NCI-H446 treated with DMSO at 0.1 percent for 48 hours (cell line): ENCODE measurements around the gene CCDC40.

Experiments used
- DNase-seq: peaks from one replicate; lab custom pipeline; 2025; lab: John Stamatoyannopoulos, UW

The CCDC40 gene

DNA sequence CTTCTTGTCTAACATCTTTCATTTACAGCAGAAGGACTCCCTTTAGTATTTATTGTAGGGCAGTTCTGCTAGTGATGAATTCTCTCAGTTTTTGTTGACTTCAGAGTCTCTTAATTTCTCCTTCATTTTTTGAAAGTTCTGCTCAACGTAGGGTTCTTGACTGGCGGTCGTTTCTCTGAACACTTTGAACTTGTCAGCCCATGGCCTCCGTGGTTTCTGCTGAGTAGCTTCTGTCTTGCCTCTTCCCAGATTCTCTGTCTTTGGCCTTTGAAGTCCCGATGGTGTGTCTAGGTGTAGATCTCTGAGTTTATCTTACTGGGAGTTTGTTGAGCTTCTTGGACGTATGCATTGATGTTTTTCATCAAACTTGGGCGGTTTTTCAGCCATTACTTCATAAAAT lies 78.3 kb downstream of the CCDC40 start:
- DNase-seq, result no peak

DNA sequence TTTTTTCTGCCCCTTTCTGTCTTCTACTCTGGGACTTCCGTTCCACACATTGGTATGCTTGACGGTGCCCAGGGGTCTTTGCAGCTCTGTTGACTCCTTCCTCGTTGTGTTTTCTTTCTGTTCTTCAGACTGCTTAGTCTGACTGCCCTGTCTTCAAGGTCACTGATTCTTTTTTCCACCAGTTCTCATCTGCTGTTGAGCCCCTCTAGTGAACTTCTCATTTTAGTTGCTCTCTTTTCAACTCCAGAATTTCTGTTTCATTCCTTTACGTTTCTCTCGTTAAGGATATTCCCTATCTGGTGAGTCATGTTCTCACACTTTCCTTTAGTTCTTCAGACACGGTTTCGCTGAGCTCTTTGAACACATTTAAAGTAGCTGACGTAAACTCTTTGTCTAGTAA lies 78.7 kb downstream of the CCDC40 start:
- DNase-seq, result no peak

DNA sequence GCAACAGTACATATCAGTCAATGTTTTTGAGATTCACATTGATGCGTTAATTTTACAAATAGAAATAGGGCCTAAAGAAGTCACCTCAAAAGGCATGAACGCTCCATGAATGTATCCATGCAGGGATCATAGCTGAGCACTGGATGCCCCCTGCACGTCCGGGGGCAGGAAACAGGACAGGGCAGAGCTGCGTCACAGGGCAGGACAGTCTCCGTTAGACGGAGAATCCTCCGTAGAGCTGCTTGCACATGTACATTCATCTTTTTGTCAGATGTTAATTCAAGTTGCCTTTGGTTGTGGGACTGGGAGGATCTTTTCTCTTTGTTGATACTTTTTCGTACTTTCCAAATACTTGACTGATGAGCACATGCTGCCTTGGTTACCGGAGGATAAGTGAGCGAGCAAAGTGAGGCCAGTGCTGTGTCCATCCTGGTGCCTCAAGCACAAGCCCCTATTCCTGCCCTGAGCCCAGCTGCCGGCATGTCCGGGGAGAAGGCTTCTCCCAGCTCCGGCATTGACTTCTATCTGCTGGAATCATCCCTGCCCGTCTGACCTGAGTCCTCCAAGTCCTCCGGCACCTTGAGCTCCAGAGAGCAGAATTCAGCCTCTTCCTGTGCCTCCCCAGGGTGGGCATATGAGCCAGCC lies 80.0 kb downstream of the CCDC40 start:
- no peak for DNase-seq

GRCh38 chr17:80116921-80117380 lies 80.5 kb downstream of the CCDC40 start:
- DNase-seq, result no peak

- DNase-seq, result no peak
These were observed 81.3 kb downstream of the CCDC40 start for GRCh38 chr17:80117491-80118401.

GRCh38 chr17:80118601-80119270 lies 82.3 kb downstream of the CCDC40 start:
- DNase-seq, result no peak

DNA sequence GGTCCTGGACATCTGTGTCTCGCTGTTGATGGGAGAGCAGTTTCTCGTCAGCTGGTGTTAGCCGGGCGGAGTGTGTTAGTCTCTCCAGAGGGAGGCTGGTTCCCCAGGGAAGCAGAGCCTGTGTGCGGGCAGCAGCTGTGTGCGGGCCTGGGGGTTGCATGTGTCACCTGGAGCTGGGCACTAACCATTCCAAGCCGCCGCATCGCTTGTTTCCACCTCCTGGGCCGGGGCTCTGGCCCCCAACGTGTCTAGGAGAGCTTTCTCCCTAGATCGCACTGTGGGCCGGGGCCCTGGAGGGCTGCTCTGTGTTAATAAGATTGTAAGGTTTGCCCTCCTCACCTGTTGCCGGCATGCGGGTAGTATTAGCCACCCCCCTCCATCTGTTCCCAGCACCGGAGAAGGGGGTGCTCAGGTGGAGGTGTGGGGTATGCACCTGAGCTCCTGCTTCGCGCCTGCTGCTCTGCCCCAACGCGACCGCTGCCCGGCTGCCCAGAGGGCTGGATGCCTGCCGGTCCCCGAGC lies 82.9 kb downstream of the CCDC40 start:
- DNase-seq, result no peak

GRCh38 chr17:80119839-80120238 lies 83.4 kb downstream of the CCDC40 start:
- no peak for DNase-seq

DNA sequence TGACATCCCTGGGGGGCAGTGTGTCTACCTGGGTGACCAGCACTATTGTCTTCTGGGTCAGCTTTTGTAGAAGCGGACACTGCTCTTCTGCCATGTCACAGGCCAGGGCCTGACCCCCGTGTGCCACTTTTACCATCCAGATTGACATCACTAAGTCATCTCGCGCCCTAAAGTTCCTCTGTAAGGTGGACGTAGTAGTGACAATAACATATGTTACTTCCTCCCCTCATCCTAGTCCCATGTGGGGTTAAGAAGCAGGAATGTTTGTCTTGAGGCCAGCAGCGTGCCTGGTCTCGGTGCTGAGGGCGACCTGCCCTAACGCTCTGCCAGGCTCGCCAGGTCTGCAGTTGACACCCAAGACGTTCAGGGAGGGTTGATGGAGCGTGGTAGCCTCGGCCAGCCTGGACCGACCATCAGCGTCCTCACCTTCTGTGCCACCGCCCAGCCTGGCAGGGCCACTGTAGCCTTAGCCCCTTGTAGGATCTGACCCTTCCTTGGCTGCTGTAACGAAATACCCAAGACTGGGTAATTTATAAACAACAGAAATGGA lies 85.7 kb downstream of the CCDC40 start:
- DNase-seq, result no peak

GRCh38 chr17:80122926-80123505 lies 86.6 kb downstream of the CCDC40 start:
- no peak for DNase-seq

GRCh38 chr17:80123791-80124190 lies 87.3 kb downstream of the CCDC40 start:
- DNase-seq, result no peak

GRCh38 chr17:80124351-80124981 lies 88.0 kb downstream of the CCDC40 start:
- no peak for DNase-seq

DNA sequence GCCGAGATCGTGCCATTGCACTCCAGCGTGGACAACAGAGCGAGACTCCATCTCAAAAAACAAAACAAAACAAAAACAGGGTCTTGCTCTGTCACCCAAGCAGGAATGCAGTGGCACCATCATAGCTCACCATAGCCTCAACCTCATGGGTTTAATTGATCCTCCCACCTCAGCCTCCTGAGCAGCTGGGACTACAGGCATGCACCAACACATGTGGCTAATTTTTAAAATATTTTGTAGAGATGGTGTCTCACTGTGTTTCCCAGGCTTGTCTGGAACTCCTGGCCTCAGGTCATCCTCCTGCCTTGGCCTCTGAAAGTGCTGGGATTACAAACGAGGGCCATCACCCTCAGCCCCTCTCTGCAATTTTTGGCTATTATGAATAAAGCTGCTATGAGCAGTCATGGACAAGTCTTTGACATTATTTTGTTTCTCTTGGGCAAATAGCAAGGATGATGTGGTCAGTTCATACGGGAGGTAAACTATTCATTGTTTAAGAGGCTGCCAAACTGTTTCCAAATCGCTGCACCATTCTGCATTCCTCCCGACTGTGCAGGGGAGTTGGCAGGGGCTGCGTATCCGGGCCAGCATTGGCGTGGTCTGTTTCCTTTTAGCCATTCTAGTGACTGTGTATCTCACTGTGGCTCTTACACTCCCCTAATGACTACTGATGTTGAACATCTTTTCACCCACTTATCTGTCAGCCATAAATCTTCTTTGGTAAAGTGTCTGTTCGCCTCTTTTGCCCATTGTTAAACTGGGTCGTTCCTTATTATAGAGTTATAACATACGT lies 89.4 kb downstream of the CCDC40 start:
- DNase-seq, result peak; percentile 15

DNA sequence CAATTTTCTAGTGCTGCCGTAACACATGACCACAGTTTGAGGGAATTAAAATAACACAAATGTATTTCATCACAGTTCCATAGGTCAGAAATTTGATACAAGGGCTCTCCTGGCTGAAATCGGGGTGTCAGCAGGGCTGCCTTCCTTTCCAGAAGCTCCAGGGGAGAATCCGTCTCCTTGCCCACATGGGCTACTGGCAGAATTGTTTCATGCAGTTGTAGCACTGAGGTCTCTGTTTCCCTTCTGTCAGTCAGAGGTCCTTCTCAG lies 89.9 kb downstream of the CCDC40 start:
- no peak for DNase-seq

- no peak for DNase-seq
These were observed 92.6 kb downstream of the CCDC40 start for GRCh38 chr17:80129006-80129565.

DNA sequence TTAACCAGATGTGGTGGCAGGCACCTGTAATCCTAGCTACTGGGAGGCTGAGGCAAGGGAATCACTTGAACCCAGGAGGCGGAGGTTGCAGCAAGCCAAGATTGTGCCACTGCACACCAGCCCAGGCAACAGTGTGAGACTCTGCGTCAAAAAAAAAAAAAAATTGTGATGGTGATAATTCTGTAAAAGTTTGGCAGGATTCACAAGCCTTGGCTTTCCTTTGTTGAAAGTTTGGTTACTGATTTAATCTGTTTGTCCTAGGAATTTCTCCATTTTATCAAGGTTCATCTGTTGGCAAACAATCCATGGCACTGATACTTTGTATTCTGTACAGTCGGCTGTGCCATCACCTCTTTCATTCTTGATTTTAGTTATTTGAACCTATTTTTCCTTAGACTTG lies 94.5 kb downstream of the CCDC40 start:
- no peak for DNase-seq

DNA sequence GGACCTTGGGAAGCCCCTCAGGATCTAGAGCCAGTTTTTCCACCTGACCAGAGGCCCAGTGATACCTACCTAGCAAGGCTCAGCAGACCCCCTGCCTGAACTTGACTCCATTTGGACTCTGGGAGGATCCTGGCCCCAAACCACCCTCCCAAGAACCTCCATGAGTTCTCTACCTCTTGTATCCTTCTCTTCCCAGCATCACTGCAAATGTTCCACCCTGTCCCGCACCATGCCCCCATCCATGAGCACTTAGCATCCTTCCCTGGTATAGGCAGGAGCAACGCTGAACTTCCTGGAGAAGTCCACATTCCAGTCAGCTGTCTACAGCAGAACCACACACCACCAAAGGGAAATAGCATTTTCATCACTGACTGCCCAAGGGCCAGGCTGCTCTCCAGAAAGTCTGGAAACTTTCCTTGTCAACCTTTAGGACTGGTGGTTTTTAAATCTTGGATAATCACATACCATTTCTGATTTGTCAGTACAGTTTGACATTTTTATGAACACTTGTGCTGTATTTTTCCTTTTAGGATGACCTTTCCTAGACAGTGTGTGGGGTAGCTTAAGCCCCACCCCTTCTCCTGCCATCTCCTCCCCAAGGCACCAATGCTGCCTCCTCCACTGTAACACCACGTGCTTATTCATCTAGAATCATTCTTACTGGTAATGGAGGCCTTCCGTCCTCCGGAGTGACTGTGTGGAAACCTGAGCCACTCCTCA lies 96.6 kb downstream of the CCDC40 start:
- DNase-seq, result no peak

- no peak for DNase-seq
These were observed 97.2 kb downstream of the CCDC40 start for GRCh38 chr17:80133626-80133970.

- DNase-seq, result no peak
These were observed 100.7 kb downstream of the CCDC40 start for GRCh38 chr17:80137131-80137530.

DNA sequence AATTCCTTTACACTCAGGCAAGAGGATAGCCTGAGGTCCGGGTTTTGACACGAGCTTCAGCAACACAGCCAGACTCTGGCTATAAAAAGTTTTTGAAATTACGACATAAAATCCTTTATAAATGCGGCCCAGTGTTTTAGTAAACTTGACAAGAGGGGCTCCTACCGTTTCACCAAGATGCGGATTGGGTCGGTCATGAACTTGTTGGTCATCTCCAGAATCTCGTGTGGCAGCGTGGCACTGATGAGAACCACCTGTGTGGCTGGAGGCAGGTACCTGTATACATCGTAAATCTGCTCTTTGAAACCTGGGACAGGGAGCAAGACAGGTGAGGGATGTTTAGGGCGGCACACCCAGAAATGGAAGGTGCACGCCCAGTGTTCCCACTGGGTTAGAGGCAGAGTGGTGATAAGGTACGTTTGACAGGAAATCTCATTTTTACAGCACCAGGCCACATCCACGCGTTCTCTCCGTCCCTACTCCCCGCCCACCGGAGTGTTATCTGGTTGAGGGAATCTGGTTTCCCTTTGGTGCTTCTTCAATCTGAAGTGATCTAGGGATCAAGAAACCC lies 102.5 kb downstream of the CCDC40 start:
- no peak for DNase-seq
